Fibroblast of lung (primary cell): Measurements from ENCODE around the gene LCN2. TPM values are rescaled to one million over a fixed set of nuclear protein-coding genes. Genes with fewer than 3 reads are reported as not detected.

Experiments used
- DNase-seq, 2 donors: peaks; one replicate each; pipeline versions ENCODE4 v3.0.0 to v3.0.0-alpha.2; 2010; ENCODE audit warnings: low read depth in 2 of 2
- H2AFZ ChIP-seq: 2 replicates; pipeline ENCODE4 v1.5.1; 2012; ENCODE audit warnings: low read length, control low read depth, inconsistent platforms
- H3K27ac ChIP-seq: 2 replicates; pipeline ENCODE4 v1.5.1; 2011; ENCODE audit warnings: low read length, control low read depth; ENCODE audit not compliant: insufficient read depth
- H3K27me3 ChIP-seq: 2 replicates; pipeline ENCODE4 v1.5.1; 2011; ENCODE audit warnings: mild to moderate bottlenecking, low read length; ENCODE audit not compliant: control insufficient read depth, insufficient read depth
- H3K36me3 ChIP-seq: 2 replicates; pipeline ENCODE4 v1.5.1; 2011; ENCODE audit warnings: low read length; ENCODE audit not compliant: control insufficient read depth, insufficient read depth
- H3K4me1 ChIP-seq: 2 replicates; pipeline ENCODE4 v1.5.1; 2011; ENCODE audit warnings: low read length; ENCODE audit not compliant: control insufficient read depth, insufficient read depth; ENCODE audit errors: extremely low read depth
- H3K4me2 ChIP-seq: 2 replicates; pipeline ENCODE4 v1.5.1; 2011; ENCODE audit warnings: low read length, control low read depth; ENCODE audit not compliant: insufficient read depth; ENCODE audit errors: extremely low read depth
- H3K4me3 ChIP-seq, 4 experiments: fragments of 200-600 bp in 1 of 4; sonication (generic) in 1 of 4; replicated peaks in 1 of 4; 2 replicates each; pipeline ENCODE4 v1.5.1; 2011 to 2016; ENCODE audit warnings: low read length in 4 of 4, low read depth in 3 of 4, mild to moderate bottlenecking in 3 of 4, control low read depth in 2 of 4, inconsistent platforms in 1 of 4, mixed read lengths in 1 of 4; ENCODE audit not compliant: insufficient read depth in 1 of 4; ENCODE audit errors: control extremely low read depth in 1 of 4
- H3K79me2 ChIP-seq: 2 replicates; pipeline ENCODE4 v1.5.1; 2012; ENCODE audit warnings: mild to moderate bottlenecking, low read length, inconsistent platforms; ENCODE audit not compliant: control insufficient read depth, insufficient read depth
- H3K9ac ChIP-seq: 2 replicates; pipeline ENCODE4 v1.5.1; 2011; ENCODE audit warnings: mild to moderate bottlenecking, low read length, control low read depth; ENCODE audit not compliant: insufficient read depth
- H3K9me3 ChIP-seq: 2 replicates; pipeline ENCODE4 v1.5.1; 2012; ENCODE audit warnings: low read depth, low read length; ENCODE audit not compliant: control insufficient read depth, insufficient read depth
- H4K20me1 ChIP-seq: 2 replicates; pipeline ENCODE4 v1.5.1; 2011; ENCODE audit warnings: low read length; ENCODE audit not compliant: control insufficient read depth, insufficient read depth; ENCODE audit errors: extremely low read depth
- CTCF ChIP-seq, 2 donors: IDR thresholded peaks in 1 of 2; conservative IDR thresholded peaks in 1 of 2; 1 replicate in 1 of 2; 2 replicates in 1 of 2; pipeline ENCODE4 v1.5.1; 2011 to 2012; ENCODE audit warnings: low read length in 2 of 2, control low read depth in 1 of 2, inconsistent platforms in 1 of 2, low read depth in 1 of 2, mild to moderate bottlenecking in 1 of 2
- EZH2 ChIP-seq: IDR thresholded peaks from 2 replicates; pipeline ENCODE4 v1.5.1; 2012; ENCODE audit warnings: low read length, control low read depth, mild to moderate bottlenecking; ENCODE audit errors: missing control alignments
- polyA plus RNA-seq, 2 donors: library from polyadenylated mRNA; depleted of rRNA in 1 of 2; stranded (reverse) in 1 of 2; unstranded in 1 of 2; fragments of >200 nt; gene quantifications; 2 replicates each; pipeline ENCODE4 v1.2.1, GENCODE V29; 2011 to 2012; ENCODE audit warnings: missing spikeins in 1 of 2
- total RNA-seq: library from RNA; depleted of rRNA; stranded (reverse); fragments of >200 nt; gene quantifications from 2 replicates; pipeline ENCODE4 v1.2.1, GENCODE V29; 2014

The LCN2 gene
- total and polyA plus RNA-seq, 2 donors (not counting 1 experiment from before 2014, with no cell fraction given) = not detected

- peak within 1 kb of the TSS; percentile 67 to 93 (median 82) for H3K4me3 ChIP-seq
- peak within 1 kb of the TSS; percentile 73 for H3K9ac ChIP-seq
- no peaks in the 10 kb centered on the region for H3K79me2 ChIP-seq
- H3K4me2 ChIP-seq = peak within 1 kb of the TSS; percentile 86
- no peaks in the 10 kb centered on the region for H4K20me1 ChIP-seq
- no peaks in the 10 kb centered on the region for H3K9me3 ChIP-seq
- peak within 1 kb of the TSS; percentile 94 for H2AFZ ChIP-seq
- peak within 1 kb of the TSS; percentile 59 for H3K27ac ChIP-seq
- DNase-seq = peak; percentile 83 to 89
- TF ChIP-seq EZH2 (no peak), CTCF (conservative IDR thresholded peaks at IDR 0.05 in 1 of 2, IDR thresholded peaks at IDR 0.05 in 1 of 2; ENCODE audit: low read depth in 1 of 2, low read length in 2 of 2) (no peak)
- peaks cover 6% of the 10 kb centered on the region for H3K36me3 ChIP-seq
- H3K4me1 ChIP-seq = no peaks in the 10 kb centered on the region
- no peaks in the 10 kb centered on the region for H3K27me3 ChIP-seq
Observed at GRCh38 chr9:128159784-128160602, 10.7 kb downstream of the LCN2 start, which contains the start of gene BBLN. Gene BBLN, plus strand, starts transcription at chr9:128160265. Its CDS starts 143 bp downstream, at chr9:128160408.

GRCh38 chr9:128160603-128160987, 11.3 kb downstream of the LCN2 start:
- peak overlapping the region; percentile 57 for H3K27ac ChIP-seq

More at GRCh38 chr9:128160603-128160987, 11.3 kb downstream of the LCN2 start:
- no peaks in the 10 kb centered on the region for H3K27me3 ChIP-seq
- TF ChIP-seq CTCF (conservative IDR thresholded peaks at IDR 0.05 in 1 of 2, IDR thresholded peaks at IDR 0.05 in 1 of 2; ENCODE audit: low read depth in 1 of 2, low read length in 2 of 2) (no peak), EZH2 (no peak)
- H3K4me2 ChIP-seq = peak overlapping the region; percentile 86
- no peaks in the 10 kb centered on the region for H4K20me1 ChIP-seq
- H3K4me1 ChIP-seq = no peaks in the 10 kb centered on the region
- peak in 1 of 2 donors; percentile 29 for DNase-seq
- H3K79me2 ChIP-seq = no peaks in the 10 kb centered on the region
- peak overlapping the region; percentile 73 for H3K9ac ChIP-seq
- peak overlapping the region; percentile 81 for H2AFZ ChIP-seq
- peaks cover 6% of the 10 kb centered on the region for H3K36me3 ChIP-seq
- H3K9me3 ChIP-seq = no peaks in the 10 kb centered on the region
- peak overlapping the region; percentile 67 to 93 (median 82) for H3K4me3 ChIP-seq
